IPS DF 6.9 (cell line): ENCODE measurements around the gene KXD1.

Experiments used
- DNase-seq: peaks from one replicate; pipeline ENCODE4 v3.0.0-alpha.2; 2013; ENCODE audit warnings: low read depth, low spot score
- H3K27ac ChIP-seq: one replicate; pipeline ENCODE4 v1.5.1; 2013; ENCODE audit warnings: low read length, control low read depth
- H3K27me3 ChIP-seq: 2 replicates; pipeline ENCODE4 v1.6.1; 2013; ENCODE audit warnings: mild to moderate bottlenecking, low read length; ENCODE audit not compliant: control insufficient read depth, insufficient read depth
- H3K36me3 ChIP-seq: 2 replicates; pipeline ENCODE4 v1.6.1; 2013; ENCODE audit warnings: low read length; ENCODE audit not compliant: control insufficient read depth, insufficient read depth
- H3K4me1 ChIP-seq: 2 replicates; pipeline ENCODE4 v1.6.1; 2013; ENCODE audit warnings: low read length; ENCODE audit not compliant: control insufficient read depth, insufficient read depth
- H3K4me3 ChIP-seq: 2 replicates; pipeline ENCODE4 v1.5.1; 2013; ENCODE audit warnings: mild to moderate bottlenecking, low read length
- H3K9me3 ChIP-seq: 2 replicates; pipeline ENCODE4 v1.6.1; 2013; ENCODE audit warnings: low read length, inconsistent platforms; ENCODE audit not compliant: control insufficient read depth, insufficient read depth
- WGBS: extraction: QIAGEN DNeasy Blood & Tissue Kit; methylation state at CpG from one replicate; pipeline ENCODE4 v1.1.7; 2013; ENCODE audit warnings: mixed read lengths, missing lambda C conversion rate; ENCODE audit not compliant: insufficient read length, insufficient coverage; 5-methylcytosine and 5-hydroxymethylcytosine counted together

KXD1 gene

DNA sequence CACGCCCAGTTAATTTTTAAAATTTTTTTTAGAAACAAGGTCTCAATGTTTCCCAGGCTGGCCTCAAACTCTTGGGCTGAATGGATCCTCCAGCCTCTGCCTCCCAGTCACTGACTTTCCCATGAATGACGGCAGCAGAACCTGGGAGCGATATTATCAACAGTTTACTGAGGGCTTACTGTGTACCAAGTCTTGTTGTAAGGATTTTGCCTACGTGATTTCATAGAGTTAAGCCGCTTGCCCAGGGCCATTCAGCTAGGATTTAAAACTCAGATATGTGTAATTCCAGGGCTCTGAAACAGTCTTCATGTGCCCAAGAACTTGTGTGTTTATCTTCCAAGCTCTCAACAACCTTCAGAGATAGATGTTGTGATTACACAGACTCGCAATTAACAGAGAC, 6.0 kb upstream of the KXD1 start:
- Histone ChIP-seq H3K27ac (no peak overlapping the region), H3K9me3 (no peaks in the 10 kb centered on the region), H3K4me3 (no peak overlapping the region), H3K27me3 (no peaks in the 10 kb centered on the region), H3K4me1 (no peaks in the 10 kb centered on the region), H3K36me3 (no peaks in the 10 kb centered on the region)
- no CpG with 5 or more reads among the region's 6 CpGs for WGBS
- DNase-seq, result no peak

DNA sequence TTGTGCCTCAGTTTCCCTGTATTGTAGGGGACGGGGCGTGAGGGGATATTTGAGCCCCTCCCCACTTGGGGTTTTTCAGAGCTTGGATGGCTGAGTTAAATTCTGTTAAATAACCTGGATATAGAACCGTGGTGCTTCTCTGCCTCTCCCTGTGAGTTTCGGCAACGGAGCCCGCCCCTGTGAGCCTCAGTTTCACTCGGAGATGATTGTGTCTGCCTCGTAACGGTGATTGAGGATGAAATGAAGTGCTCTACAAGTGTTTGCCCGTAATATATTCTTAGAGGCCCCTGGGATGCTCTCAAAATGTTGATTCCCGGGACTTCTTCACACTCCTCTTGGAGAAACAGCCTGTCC, 509 bp downstream of the KXD1 start:
- DNase-seq, result no peak
- peak overlapping the region; percentile 84 for H3K4me3 ChIP-seq
- no peak overlapping the region for H3K27ac ChIP-seq
- no CpG with 5 or more reads among the region's 11 CpGs for WGBS
- no peaks in the 10 kb centered on the region for H3K27me3 ChIP-seq
- peaks cover 8% of the 10 kb centered on the region; the same call in 1 of the 2 replicates for H3K36me3 ChIP-seq
- H3K9me3 ChIP-seq, result no peaks in the 10 kb centered on the region
- H3K4me1 ChIP-seq, result no peaks in the 10 kb centered on the region

DNA sequence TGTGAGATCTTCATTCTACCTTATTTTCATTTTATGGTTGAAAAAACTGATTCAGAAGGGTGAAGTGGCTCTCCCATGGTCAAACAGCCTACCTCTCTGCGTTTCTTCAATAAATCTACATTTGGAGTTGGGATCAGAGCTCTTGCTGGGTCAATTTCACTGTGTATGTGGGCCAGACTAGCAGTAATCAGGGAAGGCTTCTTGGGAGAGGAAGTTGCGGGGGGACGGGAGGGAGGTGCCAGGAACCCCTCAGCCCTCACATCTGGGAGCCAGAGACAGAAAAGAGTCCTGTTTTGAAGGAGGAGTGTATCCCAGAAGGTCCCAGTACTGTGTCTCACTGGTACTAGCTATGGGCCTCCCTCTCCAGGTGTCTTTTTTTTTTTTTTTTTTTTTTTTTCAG, 934 bp downstream of the KXD1 start:
- no peak overlapping the region for H3K4me3 ChIP-seq
- WGBS, result no CpG with 5 or more reads among the region's 3 CpGs
- H3K36me3 ChIP-seq, result peaks cover 8% of the 10 kb centered on the region; the same call in 1 of the 2 replicates

DNA sequence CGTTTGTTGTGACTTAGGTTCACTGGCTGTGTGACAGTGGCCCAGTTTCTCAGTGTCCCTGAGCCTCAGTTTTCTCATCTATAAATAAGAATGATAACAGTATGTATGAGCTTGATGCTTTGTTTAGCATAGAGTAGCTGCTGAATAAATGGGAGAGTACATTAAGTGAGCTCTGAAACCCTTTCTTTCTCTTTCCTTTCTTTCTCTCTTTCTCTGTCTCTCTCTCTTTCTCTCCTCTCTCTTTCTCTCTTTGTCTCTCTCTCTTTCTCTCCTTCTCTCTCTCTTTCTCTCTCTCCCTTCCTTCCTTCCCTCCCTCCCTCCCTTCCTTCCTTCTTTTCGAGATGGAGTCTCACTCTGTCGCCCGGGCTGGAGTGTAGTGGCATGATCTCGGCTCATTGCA, 2.0 kb downstream of the KXD1 start:
- Histone ChIP-seq H3K27ac (no peak overlapping the region), H3K36me3 (peaks cover 9% of the 10 kb centered on the region)

More for the DNA sequence above, 934 bp downstream of the KXD1 start:
- Histone ChIP-seq H3K27me3 (no peaks in the 10 kb centered on the region), H3K4me1 (no peaks in the 10 kb centered on the region), H3K27ac (no peak overlapping the region), H3K9me3 (no peaks in the 10 kb centered on the region)
- DNase-seq, result no peak

DNA sequence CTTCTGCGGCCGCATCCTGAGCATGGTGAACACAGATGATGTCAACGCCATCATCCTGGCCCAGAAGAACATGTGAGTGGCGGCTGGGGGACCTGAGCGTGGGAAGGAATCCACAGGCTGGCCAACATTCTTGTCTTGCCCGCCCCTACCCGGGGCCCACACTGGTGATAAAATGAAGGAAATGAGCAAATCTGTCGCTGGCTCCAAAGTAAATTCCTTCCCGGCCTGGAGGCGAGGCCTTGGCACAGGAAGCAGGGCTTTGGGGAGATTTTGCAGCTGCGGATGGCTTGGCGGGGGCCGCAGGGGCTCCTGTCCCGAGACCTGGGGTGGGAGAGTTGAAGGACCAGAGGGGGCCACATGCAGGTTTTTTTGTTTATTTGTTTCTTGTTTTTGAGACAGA, 4.4 kb downstream of the KXD1 start:
- WGBS, result no CpG with 5 or more reads among the region's 14 CpGs
- H3K36me3 ChIP-seq, result peaks cover 18% of the 10 kb centered on the region
- H3K4me1 ChIP-seq, result no peaks in the 10 kb centered on the region
- no peak overlapping the region for H3K4me3 ChIP-seq
- H3K27me3 ChIP-seq, result no peaks in the 10 kb centered on the region
- H3K27ac ChIP-seq, result no peak overlapping the region
- H3K9me3 ChIP-seq, result no peaks in the 10 kb centered on the region
- DNase-seq, result no peak

More for the DNA sequence above, 2.0 kb downstream of the KXD1 start:
- no peak for DNase-seq
- H3K4me3 ChIP-seq, result no peak overlapping the region
- H3K9me3 ChIP-seq, result no peaks in the 10 kb centered on the region
- no peaks in the 10 kb centered on the region for H3K27me3 ChIP-seq
- no peaks in the 10 kb centered on the region for H3K4me1 ChIP-seq
- WGBS, result no CpG with 5 or more reads among the region's 5 CpGs

DNA sequence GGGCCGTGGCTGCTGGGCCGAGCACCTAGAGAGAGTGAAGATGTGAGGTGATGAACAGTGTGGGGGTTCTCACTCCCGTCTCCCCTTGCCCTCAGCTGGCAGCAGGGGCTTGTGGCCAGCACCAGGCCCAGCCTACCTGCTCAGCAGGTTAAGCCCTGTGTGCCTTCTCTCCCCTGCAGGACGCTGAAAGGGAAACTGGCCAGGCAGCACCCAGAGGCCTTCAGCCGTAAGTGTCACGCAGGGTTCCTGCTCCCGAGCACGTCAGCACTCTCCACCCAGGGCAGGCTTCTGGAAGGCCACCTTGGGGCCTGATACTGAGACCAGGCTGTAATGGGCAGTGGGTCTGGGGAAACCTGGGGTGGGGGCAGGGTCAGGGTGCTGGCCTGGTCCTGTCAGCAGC, 9.3 kb downstream of the KXD1 start:
- H3K9me3 ChIP-seq, result no peaks in the 10 kb centered on the region
- H3K4me3 ChIP-seq, result no peak overlapping the region
- no peaks in the 10 kb centered on the region for H3K4me1 ChIP-seq
- WGBS, result no CpG with 5 or more reads among the region's 8 CpGs
- DNase-seq, result no peak
- H3K27ac ChIP-seq, result no peak overlapping the region
- H3K36me3 ChIP-seq, result peaks cover 24% of the 10 kb centered on the region
- H3K27me3 ChIP-seq, result no peaks in the 10 kb centered on the region

DNA sequence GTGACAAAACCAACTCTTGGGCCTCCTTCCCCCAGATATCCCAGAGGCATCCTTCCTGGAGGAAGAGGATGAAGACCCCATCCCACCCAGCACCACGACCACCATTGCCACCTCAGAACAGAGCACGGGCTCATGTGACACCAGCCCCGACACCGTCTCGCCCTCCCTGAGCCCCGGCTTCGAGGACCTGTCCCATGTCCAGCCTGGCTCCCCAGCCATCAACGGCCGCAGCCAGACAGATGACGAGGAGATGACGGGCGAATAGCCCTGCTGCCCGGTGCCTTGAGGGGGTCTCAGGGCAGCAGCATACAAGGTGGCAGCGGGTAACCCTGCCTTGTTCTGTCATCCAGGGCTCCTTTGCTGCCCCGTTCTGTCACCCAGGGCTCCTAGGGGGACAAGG, 10.7 kb downstream of the KXD1 start:
- Histone ChIP-seq H3K9me3 (no peaks in the 10 kb centered on the region), H3K27me3 (no peaks in the 10 kb centered on the region), H3K27ac (no peak overlapping the region), H3K4me1 (peaks cover 5% of the 10 kb centered on the region; the same call in 1 of the 2 replicates), H3K4me3 (no peak overlapping the region), H3K36me3 (peaks cover 24% of the 10 kb centered on the region)
- no CpG with 5 or more reads among the region's 15 CpGs for WGBS
- DNase-seq, result no peak

DNA sequence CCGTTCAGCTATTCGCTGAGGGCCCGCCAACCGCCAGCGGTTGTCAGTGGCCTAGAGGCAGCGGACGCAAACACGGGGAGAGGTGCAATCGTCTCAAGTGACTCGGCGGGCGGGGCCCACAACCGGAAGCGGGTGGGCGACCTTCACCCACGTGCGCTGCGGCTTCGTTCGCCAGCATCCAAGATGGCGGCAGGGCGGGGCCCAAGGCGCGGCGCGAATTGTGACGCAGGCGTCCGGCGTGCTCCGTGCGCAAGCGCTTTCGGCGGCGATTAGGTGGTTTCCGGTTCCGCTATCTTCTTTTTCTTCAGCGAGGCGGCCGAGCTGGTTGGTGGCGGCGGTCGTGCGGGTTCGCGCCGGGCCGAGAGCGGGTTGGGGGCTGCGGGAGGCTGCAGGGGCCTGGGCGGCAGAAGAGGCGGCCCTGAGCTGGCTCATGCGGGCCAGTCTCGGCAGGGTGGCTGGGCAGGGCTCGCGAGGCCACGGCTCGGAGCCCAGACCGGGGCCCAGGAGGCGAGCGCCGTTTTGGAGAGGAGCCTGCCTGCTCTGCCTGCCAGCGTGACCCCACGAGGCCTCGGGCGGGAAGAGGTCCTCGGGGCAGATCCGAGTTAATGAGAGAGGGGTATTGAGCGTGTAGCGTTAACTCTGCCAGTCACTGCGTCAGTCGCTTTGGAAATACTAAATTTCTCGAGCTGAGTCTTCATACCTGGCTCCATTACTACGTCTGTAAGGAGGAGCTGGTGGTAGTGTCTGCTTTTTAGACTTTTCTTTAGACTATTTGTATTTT, 14.1 kb downstream of the KXD1 start, which contains the start of gene UBA52:
UBA52 (plus strand) TSS at position 294 of the 781 bp plus-strand sequence. CDS start 1,444 bp downstream, outside the sequence.
- peak within 1 kb of the TSS; percentile 93 for H3K4me3 ChIP-seq
- H3K4me1 ChIP-seq, result peaks cover 5% of the 10 kb centered on the region; the same call in 1 of the 2 replicates
- peak; percentile 92 for DNase-seq
- H3K9me3 ChIP-seq, result no peaks in the 10 kb centered on the region
- H3K27ac ChIP-seq, result no peak within 1 kb of the TSS
- no CpG with 5 or more reads among the region's 75 CpGs for WGBS
- H3K36me3 ChIP-seq, result peaks cover 32% of the 10 kb centered on the region
- H3K27me3 ChIP-seq, result no peaks in the 10 kb centered on the region

DNA sequence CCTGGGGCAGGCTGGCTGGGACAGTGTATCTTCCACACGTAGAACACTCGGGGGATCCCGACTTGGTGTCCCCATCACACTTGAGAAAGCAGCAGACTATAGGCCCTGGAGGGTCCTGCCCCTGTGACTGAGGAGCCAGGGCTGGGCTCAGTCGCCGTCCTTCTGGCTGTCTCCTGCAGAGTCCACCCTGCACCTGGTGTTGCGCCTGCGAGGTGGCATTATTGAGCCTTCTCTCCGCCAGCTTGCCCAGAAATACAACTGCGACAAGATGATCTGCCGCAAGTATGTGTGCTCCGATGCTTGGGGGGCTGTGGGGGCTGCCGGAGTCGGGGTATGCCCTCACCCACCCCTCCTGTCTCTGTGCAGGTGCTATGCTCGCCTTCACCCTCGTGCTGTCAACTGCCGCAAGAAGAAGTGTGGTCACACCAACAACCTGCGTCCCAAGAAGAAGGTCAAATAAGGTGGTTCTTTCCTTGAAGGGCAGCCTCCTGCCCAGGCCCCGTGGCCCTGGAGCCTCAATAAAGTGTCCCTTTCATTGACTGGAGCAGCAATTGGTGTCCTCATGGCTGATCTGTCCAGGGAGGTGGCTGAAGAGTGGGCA, 17.1 kb downstream of the KXD1 start:
- Histone ChIP-seq H3K4me1 (peaks cover 5% of the 10 kb centered on the region; the same call in 1 of the 2 replicates), H3K9me3 (no peaks in the 10 kb centered on the region), H3K27ac (no peak overlapping the region), H3K36me3 (peaks cover 18% of the 10 kb centered on the region), H3K4me3 (no peak overlapping the region), H3K27me3 (no peaks in the 10 kb centered on the region)
- no peak for DNase-seq
- no CpG with 5 or more reads among the region's 18 CpGs for WGBS

DNA sequence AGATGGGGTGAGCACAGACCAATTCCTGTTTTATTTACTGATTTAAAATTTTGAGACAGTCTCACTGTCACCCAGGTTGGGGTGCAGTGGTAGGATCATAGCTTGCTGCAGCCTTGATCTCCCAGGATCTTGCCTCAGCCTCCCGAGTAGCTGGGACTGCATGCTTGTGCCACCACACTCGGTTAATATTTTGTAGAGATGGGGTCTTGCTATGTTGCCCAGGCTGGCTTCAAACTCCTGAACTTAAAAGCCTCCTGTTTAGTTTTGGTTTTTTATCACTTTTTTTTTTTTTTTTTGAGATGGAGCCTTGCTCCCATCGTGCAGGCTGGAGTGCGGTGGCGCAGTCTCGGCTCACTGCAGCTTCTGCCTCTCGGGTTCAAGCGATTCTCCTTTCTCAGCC, 18.7 kb downstream of the KXD1 start:
- Histone ChIP-seq H3K4me3 (no peak overlapping the region), H3K36me3 (peaks cover 18% of the 10 kb centered on the region), H3K4me1 (peaks cover 5% of the 10 kb centered on the region; the same call in 1 of the 2 replicates), H3K9me3 (no peaks in the 10 kb centered on the region), H3K27me3 (no peaks in the 10 kb centered on the region), H3K27ac (no peak overlapping the region)
- no CpG with 5 or more reads among the region's 8 CpGs for WGBS
- DNase-seq, result no peak
